ENCODE data around the gene CORO7. TPM values are rescaled to one million over a fixed set of nuclear protein-coding genes. Genes with fewer than 3 reads are reported as not detected.

CORO7 gene
- total RNA-seq, 4 donors from 2014 or later, result 46.8 to 330 (median 58.1) TPM

DNA sequence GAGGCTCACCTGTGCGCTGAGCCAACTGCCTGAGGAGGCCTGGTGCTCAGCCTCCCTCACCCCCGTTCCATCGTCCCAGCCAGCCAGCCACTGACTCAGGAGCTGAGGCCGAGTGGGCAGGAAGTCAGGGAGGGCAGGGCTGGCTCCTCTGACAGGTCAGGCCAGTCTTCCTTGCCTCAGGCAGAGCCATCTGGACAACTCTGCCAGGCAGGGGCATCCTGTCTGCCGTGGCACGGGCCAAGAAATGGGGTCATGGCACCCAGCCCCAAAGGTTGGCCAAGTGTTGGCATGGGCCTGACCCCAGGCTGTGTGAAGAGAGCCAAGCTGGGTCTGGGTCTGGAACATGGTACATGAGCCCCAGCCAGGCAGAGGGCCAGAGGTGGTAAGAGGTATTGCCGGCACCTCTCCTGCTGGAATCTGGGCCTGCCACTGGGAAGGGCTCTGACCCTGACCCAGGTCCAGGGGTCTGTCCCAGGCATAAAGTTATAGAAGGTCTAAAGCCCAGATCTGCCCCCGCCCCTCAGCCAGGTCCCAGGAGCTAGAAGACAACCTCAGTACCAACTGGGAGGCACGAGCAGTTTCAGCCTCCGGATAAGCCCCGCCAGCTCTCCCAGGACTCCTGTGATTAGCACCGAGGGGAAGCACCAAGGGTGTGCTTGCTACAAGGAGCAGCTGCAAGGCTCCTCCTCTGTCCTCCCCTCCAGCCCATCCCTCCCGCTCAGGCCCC lies 47.2 kb downstream of the CORO7 start:
- WGBS, 2 donors (ENCODE audit: low coverage in 1 of 2), result 90 to 100% methylated on average over 1 to 13 of the region's 13 CpGs
- H3K9me3 ChIP-seq, result no peaks in the 10 kb centered on the region
- TF ChIP-seq EP300 (IDR thresholded peaks at IDR 0.05; ENCODE audit: low read depth), result no peak
- no peak for TF ChIP-seq POLR2A (IDR thresholded peaks at IDR 0.05)
- TF ChIP-seq POLR2AphosphoS5 (IDR thresholded peaks at IDR 0.05), result no peak
- TF ChIP-seq, protein P1, sequence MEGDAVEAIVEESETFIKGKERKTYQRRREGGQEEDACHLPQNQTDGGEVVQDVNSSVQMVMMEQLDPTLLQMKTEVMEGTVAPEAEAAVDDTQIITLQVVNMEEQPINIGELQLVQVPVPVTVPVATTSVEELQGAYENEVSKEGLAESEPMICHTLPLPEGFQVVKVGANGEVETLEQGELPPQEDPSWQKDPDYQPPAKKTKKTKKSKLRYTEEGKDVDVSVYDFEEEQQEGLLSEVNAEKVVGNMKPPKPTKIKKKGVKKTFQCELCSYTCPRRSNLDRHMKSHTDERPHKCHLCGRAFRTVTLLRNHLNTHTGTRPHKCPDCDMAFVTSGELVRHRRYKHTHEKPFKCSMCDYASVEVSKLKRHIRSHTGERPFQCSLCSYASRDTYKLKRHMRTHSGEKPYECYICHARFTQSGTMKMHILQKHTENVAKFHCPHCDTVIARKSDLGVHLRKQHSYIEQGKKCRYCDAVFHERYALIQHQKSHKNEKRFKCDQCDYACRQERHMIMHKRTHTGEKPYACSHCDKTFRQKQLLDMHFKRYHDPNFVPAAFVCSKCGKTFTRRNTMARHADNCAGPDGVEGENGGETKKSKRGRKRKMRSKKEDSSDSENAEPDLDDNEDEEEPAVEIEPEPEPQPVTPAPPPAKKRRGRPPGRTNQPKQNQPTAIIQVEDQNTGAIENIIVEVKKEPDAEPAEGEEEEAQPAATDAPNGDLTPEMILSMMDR (IDR thresholded peaks at IDR 0.05), result no peak
- intact Hi-C loops (cut with DNase I; ENCODE audit: low total_unique reads), result no loop called here
- H3K27me3 ChIP-seq, result no peaks in the 10 kb centered on the region
- H3K4me3 ChIP-seq, result no peak overlapping the region
- in situ Hi-C loops (cut with MboI; ENCODE audit: low pct_ligation_motif_present in 1 of 4, low pct_unique_long_range_greater_than_20kb in 1 of 4, low sequenced_read_pairs in 3 of 4), result no loop called here
- no peak for DNase-seq
- H3K36me3 ChIP-seq, result peaks cover 0 to 2% (median 0%) of the 10 kb centered on the region in 4 donors
- H3K4me1 ChIP-seq, result peaks cover 11 to 32% (median 26%) of the 10 kb centered on the region in 4 donors
- H3K27ac ChIP-seq, result peak overlapping the region in 2 of 4 donors; percentile 78 to 92

DNA sequence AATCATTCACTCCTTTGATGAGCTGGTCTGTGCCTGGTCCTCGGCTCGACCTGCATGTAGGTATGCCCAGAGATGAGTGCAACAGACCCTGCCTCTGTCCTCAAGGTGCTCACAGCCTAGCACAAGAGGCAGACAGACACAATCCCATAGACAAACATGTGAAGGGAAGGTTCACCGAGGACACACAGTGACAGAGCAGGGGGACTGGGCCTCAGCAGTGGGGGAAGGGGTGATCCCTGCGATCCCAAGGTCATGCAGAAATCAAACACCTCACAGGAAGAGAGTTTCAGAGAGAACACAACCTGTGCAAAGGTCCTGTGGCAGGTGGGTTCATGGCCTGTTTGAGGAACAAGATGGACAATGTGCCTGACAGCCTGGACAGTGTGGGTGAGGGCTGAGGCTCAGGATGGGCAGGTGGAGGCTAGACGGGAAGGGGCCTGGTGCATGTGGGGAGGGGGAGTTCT lies 49.0 kb downstream of the CORO7 start:
- no peak overlapping the region for H3K27ac ChIP-seq
- H3K36me3 ChIP-seq, result peaks cover 0 to 11% (median 0%) of the 10 kb centered on the region in 4 donors
- TF ChIP-seq, protein P1 (IDR thresholded peaks at IDR 0.05), result no peak
- intact Hi-C loops (cut with DNase I; ENCODE audit: low total_unique reads) (no loop called here), in situ Hi-C loops (cut with MboI; ENCODE audit: low pct_ligation_motif_present in 1 of 4, low pct_unique_long_range_greater_than_20kb in 1 of 4, low sequenced_read_pairs in 3 of 4) (no loop called here)
- no peaks in the 10 kb centered on the region for H3K27me3 ChIP-seq
- WGBS, 2 donors (ENCODE audit: low coverage in 1 of 2), result 91 to 100% methylated on average over 3 to 5 of the region's 5 CpGs
- DNase-seq, result no peak
- no peak overlapping the region for H3K4me3 ChIP-seq
- peaks cover 2 to 15% (median 10%) of the 10 kb centered on the region in 4 donors for H3K4me1 ChIP-seq
- no peaks in the 10 kb centered on the region for H3K9me3 ChIP-seq

DNA sequence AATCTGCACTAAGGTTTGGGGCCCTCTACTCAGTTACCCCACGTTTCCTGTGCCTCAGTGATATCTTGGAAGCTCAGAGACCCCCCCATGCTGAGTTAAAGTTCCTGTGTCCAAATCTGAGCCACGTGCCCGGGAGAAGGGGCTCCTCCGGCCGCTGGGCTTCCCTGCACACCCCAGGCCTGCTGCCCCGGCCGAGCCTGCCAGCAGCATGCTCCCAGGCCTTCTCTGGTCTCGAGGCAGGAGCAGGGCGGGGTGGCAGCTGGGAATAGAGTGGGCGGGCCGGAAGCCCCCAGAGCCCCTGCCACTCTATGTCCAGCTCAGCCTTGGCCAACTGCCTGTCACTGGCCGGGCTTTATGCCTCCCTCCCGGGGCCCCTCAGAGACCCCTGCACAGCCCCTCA lies 50.4 kb downstream of the CORO7 start:
- DNase-seq, result no peak
- H3K27ac ChIP-seq, result no peak overlapping the region
- H3K4me1 ChIP-seq, result peaks cover 0 to 3% (median 1%) of the 10 kb centered on the region in 4 donors
- no peak overlapping the region for H3K4me3 ChIP-seq
- no peak for TF ChIP-seq POLR2AphosphoS5 (IDR thresholded peaks at IDR 0.05)
- no peak for TF ChIP-seq EP300 (IDR thresholded peaks at IDR 0.05; ENCODE audit: low read depth)
- TF ChIP-seq, protein P1 (IDR thresholded peaks at IDR 0.05), result no peak
- TF ChIP-seq POLR2A (IDR thresholded peaks at IDR 0.05), result no peak
- WGBS, 2 donors (ENCODE audit: low coverage in 1 of 2), result 90 to 96% methylated on average over 2 to 12 of the region's 13 CpGs
- H3K9me3 ChIP-seq, result no peaks in the 10 kb centered on the region
- peaks cover 0 to 11% (median 0%) of the 10 kb centered on the region in 4 donors for H3K36me3 ChIP-seq
- in situ Hi-C loops (cut with MboI; ENCODE audit: low pct_ligation_motif_present in 1 of 4, low pct_unique_long_range_greater_than_20kb in 1 of 4, low sequenced_read_pairs in 3 of 4), result no loop called here
- no peaks in the 10 kb centered on the region for H3K27me3 ChIP-seq
- intact Hi-C loops (cut with DNase I; ENCODE audit: low total_unique reads), result no loop called here

DNA sequence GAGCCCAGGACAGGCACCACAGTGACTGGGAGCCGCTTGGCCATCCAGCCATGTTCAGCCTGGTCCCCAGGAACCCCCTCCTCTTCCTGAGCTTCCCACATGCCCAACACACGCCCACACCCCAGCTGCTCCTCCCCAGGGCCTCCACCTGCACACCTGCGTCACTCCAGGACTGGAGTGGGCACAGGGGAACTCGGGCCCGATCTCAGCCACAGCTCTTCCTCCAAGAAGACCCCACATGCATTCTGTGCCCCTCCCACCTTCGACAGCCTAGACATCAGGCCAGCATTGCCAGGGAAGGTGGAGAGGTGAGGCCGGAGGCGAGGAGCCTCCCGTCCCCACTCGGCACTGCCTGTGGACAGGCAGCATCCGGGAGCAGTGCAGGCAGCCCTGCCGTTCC lies 50.8 kb downstream of the CORO7 start:
- Histone ChIP-seq H3K36me3 (peaks cover 0 to 11% (median 0%) of the 10 kb centered on the region in 4 donors), H3K27me3 (no peaks in the 10 kb centered on the region), H3K27ac (no peak overlapping the region), H3K9me3 (no peaks in the 10 kb centered on the region), H3K4me1 (peaks cover 0 to 3% (median 0%) of the 10 kb centered on the region in 4 donors), H3K4me3 (no peak overlapping the region)
- in situ Hi-C loops (cut with MboI; ENCODE audit: low pct_ligation_motif_present in 1 of 4, low pct_unique_long_range_greater_than_20kb in 1 of 4, low sequenced_read_pairs in 3 of 4), result no loop called here
- WGBS, 2 donors (ENCODE audit: low coverage in 1 of 2), result 92% methylated on average over 11 of the region's 12 CpGs; no CpG with 5 or more reads in 1 of the 2 donors
- intact Hi-C loops (cut with DNase I; ENCODE audit: low total_unique reads), result no loop called here
- TF ChIP-seq EP300 (IDR thresholded peaks at IDR 0.05; ENCODE audit: low read depth), result no peak
- no peak for TF ChIP-seq POLR2AphosphoS5 (IDR thresholded peaks at IDR 0.05)
- TF ChIP-seq, protein P1 (IDR thresholded peaks at IDR 0.05), result no peak
- TF ChIP-seq POLR2A (IDR thresholded peaks at IDR 0.05), result no peak
- no peak for DNase-seq

Measured in transverse colon (tissue), 4 donors.